Measurements from ENCODE around the gene HSD17B11.

GRCh38 chr4:87365348-87365747, 25.6 kb downstream of the HSD17B11 start:
- TF ChIP-seq POLR2A (IDR thresholded peaks at IDR 0.05) = no peak
- TF ChIP-seq CTCF (IDR thresholded peaks at IDR 0.05 in 4 of 5, conservative IDR thresholded peaks at IDR 0.05 in 1 of 5) = no peak

All from gastrocnemius medialis (tissue), 4 donors.